ENCODE data around the gene MT1G.

DNA sequence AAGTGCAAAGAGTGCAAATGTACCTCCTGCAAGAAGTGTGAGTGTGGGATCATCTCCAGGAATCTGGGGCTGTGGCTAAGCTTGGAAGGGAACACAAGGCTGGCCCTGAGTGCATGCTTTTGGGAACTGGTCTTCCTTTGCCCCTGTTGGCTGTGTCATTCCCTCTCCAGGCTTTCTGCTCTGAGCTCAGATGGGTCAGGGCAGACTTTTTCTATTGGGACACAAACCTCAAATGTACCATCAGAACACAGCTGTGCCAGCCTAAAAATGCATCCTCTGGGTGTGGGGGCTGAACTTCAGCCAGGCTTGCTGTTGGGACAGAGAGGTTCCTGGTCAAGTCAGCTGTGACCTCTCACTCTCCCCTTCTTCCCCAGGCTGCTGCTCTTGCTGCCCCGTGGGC lies 15.3 kb downstream of the MT1G start:
- TF ChIP-seq, protein P1, sequence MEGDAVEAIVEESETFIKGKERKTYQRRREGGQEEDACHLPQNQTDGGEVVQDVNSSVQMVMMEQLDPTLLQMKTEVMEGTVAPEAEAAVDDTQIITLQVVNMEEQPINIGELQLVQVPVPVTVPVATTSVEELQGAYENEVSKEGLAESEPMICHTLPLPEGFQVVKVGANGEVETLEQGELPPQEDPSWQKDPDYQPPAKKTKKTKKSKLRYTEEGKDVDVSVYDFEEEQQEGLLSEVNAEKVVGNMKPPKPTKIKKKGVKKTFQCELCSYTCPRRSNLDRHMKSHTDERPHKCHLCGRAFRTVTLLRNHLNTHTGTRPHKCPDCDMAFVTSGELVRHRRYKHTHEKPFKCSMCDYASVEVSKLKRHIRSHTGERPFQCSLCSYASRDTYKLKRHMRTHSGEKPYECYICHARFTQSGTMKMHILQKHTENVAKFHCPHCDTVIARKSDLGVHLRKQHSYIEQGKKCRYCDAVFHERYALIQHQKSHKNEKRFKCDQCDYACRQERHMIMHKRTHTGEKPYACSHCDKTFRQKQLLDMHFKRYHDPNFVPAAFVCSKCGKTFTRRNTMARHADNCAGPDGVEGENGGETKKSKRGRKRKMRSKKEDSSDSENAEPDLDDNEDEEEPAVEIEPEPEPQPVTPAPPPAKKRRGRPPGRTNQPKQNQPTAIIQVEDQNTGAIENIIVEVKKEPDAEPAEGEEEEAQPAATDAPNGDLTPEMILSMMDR (IDR thresholded peaks at IDR 0.05; ENCODE audit: poor library complexity, severe bottlenecking), result no peak
- no peak for TF ChIP-seq EZH2 (IDR thresholded peaks at IDR 0.05; ENCODE audit: borderline replicate concordance, insufficient read depth, low read length, poor library complexity, severe bottlenecking)
- no peak for TF ChIP-seq RAD21 (conservative IDR thresholded peaks at IDR 0.05)
- no peak for TF ChIP-seq EP300 (conservative IDR thresholded peaks at IDR 0.05; ENCODE audit: poor library complexity, severe bottlenecking)
- TF ChIP-seq, protein P2, sequence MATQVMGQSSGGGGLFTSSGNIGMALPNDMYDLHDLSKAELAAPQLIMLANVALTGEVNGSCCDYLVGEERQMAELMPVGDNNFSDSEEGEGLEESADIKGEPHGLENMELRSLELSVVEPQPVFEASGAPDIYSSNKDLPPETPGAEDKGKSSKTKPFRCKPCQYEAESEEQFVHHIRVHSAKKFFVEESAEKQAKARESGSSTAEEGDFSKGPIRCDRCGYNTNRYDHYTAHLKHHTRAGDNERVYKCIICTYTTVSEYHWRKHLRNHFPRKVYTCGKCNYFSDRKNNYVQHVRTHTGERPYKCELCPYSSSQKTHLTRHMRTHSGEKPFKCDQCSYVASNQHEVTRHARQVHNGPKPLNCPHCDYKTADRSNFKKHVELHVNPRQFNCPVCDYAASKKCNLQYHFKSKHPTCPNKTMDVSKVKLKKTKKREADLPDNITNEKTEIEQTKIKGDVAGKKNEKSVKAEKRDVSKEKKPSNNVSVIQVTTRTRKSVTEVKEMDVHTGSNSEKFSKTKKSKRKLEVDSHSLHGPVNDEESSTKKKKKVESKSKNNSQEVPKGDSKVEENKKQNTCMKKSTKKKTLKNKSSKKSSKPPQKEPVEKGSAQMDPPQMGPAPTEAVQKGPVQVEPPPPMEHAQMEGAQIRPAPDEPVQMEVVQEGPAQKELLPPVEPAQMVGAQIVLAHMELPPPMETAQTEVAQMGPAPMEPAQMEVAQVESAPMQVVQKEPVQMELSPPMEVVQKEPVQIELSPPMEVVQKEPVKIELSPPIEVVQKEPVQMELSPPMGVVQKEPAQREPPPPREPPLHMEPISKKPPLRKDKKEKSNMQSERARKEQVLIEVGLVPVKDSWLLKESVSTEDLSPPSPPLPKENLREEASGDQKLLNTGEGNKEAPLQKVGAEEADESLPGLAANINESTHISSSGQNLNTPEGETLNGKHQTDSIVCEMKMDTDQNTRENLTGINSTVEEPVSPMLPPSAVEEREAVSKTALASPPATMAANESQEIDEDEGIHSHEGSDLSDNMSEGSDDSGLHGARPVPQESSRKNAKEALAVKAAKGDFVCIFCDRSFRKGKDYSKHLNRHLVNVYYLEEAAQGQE (IDR thresholded peaks at IDR 0.05; ENCODE audit: borderline replicate concordance), result no peak
- TF ChIP-seq POLR2AphosphoS5 (IDR thresholded peaks at IDR 0.05), result no peak
- TF ChIP-seq TAF1 (IDR thresholded peaks at IDR 0.05; ENCODE audit: low read depth), result no peak
- TF ChIP-seq SMC3 (conservative IDR thresholded peaks at IDR 0.05; ENCODE audit: poor library complexity), result no peak
